ENCODE data around the gene HNRNPC.

DNA sequence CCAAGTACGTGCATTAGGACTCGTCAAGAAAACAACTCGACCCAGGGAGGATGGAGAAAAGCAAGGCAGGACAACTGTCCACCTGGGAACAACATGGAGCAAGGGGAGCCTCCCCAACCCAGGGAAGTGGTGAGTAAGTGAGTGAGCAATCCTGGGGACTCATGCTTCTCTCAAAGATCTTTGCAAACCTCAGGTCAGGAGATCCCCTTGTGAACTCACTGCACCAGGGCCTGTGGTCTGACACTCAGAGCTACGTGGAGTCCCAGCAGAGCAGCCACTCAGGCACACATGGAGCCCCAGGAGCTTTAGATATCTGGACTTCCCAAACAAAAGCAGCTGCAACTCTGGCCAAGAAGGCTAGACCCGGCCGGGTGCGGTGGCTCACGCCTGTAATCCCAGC is 101.2 kb downstream of the HNRNPC start:
- TF ChIP-seq, protein P1, sequence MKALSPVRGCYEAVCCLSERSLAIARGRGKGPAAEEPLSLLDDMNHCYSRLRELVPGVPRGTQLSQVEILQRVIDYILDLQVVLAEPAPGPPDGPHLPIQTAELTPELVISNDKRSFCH (CRISPR knock-in tag; IDR thresholded peaks at IDR 0.05): no peak
- TF ChIP-seq, protein P1 (tag; IDR thresholded peaks at IDR 0.05): no peak
- TF ChIP-seq CBX3 (IDR thresholded peaks at IDR 0.05; ENCODE audit: borderline replicate concordance in 1 of 2, low read length in 2 of 2): no peak
- TF ChIP-seq, protein P2, sequence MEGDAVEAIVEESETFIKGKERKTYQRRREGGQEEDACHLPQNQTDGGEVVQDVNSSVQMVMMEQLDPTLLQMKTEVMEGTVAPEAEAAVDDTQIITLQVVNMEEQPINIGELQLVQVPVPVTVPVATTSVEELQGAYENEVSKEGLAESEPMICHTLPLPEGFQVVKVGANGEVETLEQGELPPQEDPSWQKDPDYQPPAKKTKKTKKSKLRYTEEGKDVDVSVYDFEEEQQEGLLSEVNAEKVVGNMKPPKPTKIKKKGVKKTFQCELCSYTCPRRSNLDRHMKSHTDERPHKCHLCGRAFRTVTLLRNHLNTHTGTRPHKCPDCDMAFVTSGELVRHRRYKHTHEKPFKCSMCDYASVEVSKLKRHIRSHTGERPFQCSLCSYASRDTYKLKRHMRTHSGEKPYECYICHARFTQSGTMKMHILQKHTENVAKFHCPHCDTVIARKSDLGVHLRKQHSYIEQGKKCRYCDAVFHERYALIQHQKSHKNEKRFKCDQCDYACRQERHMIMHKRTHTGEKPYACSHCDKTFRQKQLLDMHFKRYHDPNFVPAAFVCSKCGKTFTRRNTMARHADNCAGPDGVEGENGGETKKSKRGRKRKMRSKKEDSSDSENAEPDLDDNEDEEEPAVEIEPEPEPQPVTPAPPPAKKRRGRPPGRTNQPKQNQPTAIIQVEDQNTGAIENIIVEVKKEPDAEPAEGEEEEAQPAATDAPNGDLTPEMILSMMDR (IDR thresholded peaks at IDR 0.05 in 2 of 3, conservative IDR thresholded peaks at IDR 0.05 in 1 of 3; ENCODE audit: insufficient read depth in 2 of 3, low read depth in 1 of 3, low read length in 3 of 3): no peak
- TF ChIP-seq TCF7L2 (IDR thresholded peaks at IDR 0.05; ENCODE audit: low read depth, low read length): no peak
- no peak for TF ChIP-seq TEAD4 (IDR thresholded peaks at IDR 0.05; ENCODE audit: low read length)
- TF ChIP-seq TEAD4 (CRISPR knock-in tag; IDR thresholded peaks at IDR 0.05; ENCODE audit: borderline replicate concordance): no peak
- TF ChIP-seq, protein P3, sequence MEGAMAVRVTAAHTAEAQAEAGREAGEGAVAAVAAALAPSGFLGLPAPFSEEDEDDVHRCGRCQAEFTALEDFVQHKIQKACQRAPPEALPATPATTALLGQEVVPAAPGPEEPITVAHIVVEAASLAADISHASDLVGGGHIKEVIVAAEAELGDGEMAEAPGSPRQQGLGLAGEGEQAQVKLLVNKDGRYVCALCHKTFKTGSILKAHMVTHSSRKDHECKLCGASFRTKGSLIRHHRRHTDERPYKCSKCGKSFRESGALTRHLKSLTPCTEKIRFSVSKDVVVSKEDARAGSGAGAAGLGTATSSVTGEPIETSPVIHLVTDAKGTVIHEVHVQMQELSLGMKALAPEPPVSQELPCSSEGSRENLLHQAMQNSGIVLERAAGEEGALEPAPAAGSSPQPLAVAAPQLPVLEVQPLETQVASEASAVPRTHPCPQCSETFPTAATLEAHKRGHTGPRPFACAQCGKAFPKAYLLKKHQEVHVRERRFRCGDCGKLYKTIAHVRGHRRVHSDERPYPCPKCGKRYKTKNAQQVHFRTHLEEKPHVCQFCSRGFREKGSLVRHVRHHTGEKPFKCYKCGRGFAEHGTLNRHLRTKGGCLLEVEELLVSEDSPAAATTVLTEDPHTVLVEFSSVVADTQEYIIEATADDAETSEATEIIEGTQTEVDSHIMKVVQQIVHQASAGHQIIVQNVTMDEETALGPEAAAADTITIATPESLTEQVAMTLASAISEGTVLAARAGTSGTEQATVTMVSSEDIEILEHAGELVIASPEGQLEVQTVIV (CRISPR knock-in tag; IDR thresholded peaks at IDR 0.05; ENCODE audit: borderline replicate concordance): no peak
- TF ChIP-seq ZBED1 (IDR thresholded peaks at IDR 0.05): no peak
- TF ChIP-seq DACH1 (IDR thresholded peaks at IDR 0.05; ENCODE audit: partially characterized antibody): no peak
- no peak for TF ChIP-seq TAF1 (IDR thresholded peaks at IDR 0.05; ENCODE audit: control insufficient read depth, extremely low read depth, insufficient read depth, low read length, severe bottlenecking)
- TF ChIP-seq, protein P4, sequence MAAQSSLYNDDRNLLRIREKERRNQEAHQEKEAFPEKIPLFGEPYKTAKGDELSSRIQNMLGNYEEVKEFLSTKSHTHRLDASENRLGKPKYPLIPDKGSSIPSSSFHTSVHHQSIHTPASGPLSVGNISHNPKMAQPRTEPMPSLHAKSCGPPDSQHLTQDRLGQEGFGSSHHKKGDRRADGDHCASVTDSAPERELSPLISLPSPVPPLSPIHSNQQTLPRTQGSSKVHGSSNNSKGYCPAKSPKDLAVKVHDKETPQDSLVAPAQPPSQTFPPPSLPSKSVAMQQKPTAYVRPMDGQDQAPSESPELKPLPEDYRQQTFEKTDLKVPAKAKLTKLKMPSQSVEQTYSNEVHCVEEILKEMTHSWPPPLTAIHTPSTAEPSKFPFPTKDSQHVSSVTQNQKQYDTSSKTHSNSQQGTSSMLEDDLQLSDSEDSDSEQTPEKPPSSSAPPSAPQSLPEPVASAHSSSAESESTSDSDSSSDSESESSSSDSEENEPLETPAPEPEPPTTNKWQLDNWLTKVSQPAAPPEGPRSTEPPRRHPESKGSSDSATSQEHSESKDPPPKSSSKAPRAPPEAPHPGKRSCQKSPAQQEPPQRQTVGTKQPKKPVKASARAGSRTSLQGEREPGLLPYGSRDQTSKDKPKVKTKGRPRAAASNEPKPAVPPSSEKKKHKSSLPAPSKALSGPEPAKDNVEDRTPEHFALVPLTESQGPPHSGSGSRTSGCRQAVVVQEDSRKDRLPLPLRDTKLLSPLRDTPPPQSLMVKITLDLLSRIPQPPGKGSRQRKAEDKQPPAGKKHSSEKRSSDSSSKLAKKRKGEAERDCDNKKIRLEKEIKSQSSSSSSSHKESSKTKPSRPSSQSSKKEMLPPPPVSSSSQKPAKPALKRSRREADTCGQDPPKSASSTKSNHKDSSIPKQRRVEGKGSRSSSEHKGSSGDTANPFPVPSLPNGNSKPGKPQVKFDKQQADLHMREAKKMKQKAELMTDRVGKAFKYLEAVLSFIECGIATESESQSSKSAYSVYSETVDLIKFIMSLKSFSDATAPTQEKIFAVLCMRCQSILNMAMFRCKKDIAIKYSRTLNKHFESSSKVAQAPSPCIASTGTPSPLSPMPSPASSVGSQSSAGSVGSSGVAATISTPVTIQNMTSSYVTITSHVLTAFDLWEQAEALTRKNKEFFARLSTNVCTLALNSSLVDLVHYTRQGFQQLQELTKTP (IDR thresholded peaks at IDR 0.05; ENCODE audit: low read depth in 1 of 2, partially characterized antibody in 2 of 2): no peak
